ENCODE results near the gene DST.

The DST gene

DNA sequence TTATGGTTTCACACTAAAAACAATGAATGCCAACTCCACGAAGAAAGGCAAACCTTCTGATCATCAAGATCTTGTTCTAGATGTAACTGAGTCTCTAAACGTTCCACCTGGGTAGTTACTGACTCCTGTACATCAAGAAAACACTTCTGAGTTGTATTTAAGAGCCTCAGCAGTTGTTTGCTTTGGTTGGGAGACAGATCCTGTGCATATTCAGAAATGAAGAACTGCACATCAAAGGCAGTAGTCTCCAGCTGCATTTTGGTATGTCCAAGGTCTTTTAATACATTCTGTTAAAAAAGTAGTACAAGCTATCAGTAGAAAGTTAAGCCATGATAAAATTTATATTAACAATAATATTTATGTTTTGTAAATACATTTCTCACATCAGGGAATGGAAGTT is 41.3 kb downstream of the DST start:
- H3K4me1 Mint-ChIP-seq, result no peaks in the 10 kb centered on the region
- H3K36me3 Mint-ChIP-seq (ENCODE audit: low read depth), result peaks cover 32% of the 10 kb centered on the region
- no peak overlapping the region for H3K27ac Mint-ChIP-seq

DNA sequence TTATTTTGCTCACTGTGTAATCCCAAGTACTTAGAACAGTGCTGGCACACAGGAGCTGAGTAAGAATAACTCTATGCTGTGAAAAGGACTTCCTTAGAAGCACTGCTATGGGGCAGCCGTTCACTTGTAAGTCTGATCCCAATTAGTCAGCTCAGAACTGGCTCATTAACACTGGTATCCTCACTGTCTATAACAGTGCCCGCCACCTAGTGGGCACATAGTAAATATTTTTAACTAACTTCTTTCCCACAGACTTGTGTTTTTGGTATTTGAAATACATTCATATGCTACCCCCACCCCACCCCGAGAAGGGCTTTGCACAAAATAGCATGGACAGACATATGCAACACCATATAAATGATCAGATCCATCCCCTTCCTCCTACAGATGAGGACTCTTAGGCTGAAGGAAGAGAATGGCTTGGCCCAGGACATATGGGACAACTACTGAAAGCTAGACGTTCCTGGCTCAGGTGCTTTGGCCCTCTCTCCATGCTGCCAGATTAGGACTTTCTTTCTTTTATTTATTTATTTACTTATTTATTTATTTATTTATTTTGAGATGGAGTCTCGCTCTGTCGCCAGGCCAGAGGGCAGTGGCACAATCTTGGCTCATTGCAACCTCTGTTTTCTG is 47.1 kb downstream of the DST start:
- Mint-ChIP-seq H3K4me3 (no peak overlapping the region), H3K27ac (no peak overlapping the region)
- TF ChIP-seq, protein P1, sequence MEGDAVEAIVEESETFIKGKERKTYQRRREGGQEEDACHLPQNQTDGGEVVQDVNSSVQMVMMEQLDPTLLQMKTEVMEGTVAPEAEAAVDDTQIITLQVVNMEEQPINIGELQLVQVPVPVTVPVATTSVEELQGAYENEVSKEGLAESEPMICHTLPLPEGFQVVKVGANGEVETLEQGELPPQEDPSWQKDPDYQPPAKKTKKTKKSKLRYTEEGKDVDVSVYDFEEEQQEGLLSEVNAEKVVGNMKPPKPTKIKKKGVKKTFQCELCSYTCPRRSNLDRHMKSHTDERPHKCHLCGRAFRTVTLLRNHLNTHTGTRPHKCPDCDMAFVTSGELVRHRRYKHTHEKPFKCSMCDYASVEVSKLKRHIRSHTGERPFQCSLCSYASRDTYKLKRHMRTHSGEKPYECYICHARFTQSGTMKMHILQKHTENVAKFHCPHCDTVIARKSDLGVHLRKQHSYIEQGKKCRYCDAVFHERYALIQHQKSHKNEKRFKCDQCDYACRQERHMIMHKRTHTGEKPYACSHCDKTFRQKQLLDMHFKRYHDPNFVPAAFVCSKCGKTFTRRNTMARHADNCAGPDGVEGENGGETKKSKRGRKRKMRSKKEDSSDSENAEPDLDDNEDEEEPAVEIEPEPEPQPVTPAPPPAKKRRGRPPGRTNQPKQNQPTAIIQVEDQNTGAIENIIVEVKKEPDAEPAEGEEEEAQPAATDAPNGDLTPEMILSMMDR (IDR thresholded peaks at IDR 0.05), result peak; percentile 67

More for the DNA sequence above, 41.3 kb downstream of the DST start:
- no peaks in the 10 kb centered on the region for H3K9me3 Mint-ChIP-seq
- H3K4me3 Mint-ChIP-seq, result no peak overlapping the region
- no peak for DNase-seq
- H3K27me3 Mint-ChIP-seq (ENCODE audit: low read depth, poor library complexity), result no peaks in the 10 kb centered on the region
- TF ChIP-seq, protein P1 (IDR thresholded peaks at IDR 0.05), result no peak

DNA sequence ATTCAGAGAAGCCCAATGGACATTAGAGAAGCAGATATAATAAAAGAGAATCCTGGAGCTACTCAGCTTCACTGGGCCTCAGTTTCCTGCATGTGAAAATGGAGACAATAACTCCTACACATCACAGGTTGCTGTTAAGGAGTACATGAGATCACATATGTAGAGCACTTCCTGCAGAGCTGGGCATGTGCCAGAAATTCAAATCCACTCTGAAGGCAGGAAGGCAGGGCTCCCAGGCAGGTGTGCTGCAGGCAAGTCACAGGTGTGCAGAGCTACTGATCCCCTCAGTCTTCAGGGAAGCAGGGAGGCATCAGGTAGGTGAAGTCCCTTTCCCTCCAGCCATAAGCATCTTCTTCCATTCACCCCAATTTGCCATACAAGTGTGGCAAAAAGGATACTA is 48.0 kb downstream of the DST start:
- TF ChIP-seq, protein P1 (IDR thresholded peaks at IDR 0.05), result no peak

More for the DNA sequence above, 47.1 kb downstream of the DST start:
- peaks cover 15% of the 10 kb centered on the region for H3K36me3 Mint-ChIP-seq (ENCODE audit: low read depth)
- peak; percentile 32 for DNase-seq
- no peaks in the 10 kb centered on the region for H3K27me3 Mint-ChIP-seq (ENCODE audit: low read depth, poor library complexity)
- H3K4me1 Mint-ChIP-seq, result peaks cover 3% of the 10 kb centered on the region
- H3K9me3 Mint-ChIP-seq, result no peaks in the 10 kb centered on the region

DNA sequence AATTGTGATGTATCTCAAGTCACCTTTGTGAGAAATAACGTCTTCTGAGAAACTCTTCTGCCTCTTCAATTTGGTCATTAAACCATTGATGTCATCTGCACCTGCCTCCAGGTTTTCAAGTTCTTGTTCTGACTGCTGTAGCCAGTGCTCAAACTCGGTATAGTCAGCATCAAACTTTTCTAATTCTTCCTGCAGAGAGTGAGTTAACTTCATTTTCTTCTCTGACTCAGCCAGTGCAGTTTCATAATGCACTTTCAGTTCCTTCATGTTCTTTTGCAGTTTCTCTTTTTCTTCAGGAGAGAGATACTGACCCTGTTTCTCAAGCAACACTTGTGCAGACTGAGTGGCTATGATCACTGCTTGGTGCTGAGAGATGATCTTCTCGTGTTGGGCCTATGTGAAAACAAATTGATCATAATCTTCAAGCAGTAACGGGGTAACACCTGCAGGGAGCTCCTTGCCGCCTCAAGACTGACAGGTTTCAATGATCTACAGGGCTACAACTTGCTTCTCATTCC is 48.8 kb downstream of the DST start:
- Mint-ChIP-seq H3K4me3 (no peak overlapping the region), H3K27me3 (ENCODE audit: low read depth, poor library complexity) (no peaks in the 10 kb centered on the region), H3K36me3 (ENCODE audit: low read depth) (peaks cover 15% of the 10 kb centered on the region), H3K9me3 (no peaks in the 10 kb centered on the region), H3K4me1 (peaks cover 6% of the 10 kb centered on the region), H3K27ac (no peak overlapping the region)
- TF ChIP-seq, protein P1 (IDR thresholded peaks at IDR 0.05), result no peak
- DNase-seq, result no peak

More for the DNA sequence above, 48.0 kb downstream of the DST start:
- Mint-ChIP-seq H3K9me3 (no peaks in the 10 kb centered on the region), H3K4me1 (peaks cover 6% of the 10 kb centered on the region), H3K27ac (no peak overlapping the region), H3K27me3 (ENCODE audit: low read depth, poor library complexity) (no peaks in the 10 kb centered on the region), H3K4me3 (no peak overlapping the region), H3K36me3 (ENCODE audit: low read depth) (peaks cover 15% of the 10 kb centered on the region)
- DNase-seq, result no peak

DNA sequence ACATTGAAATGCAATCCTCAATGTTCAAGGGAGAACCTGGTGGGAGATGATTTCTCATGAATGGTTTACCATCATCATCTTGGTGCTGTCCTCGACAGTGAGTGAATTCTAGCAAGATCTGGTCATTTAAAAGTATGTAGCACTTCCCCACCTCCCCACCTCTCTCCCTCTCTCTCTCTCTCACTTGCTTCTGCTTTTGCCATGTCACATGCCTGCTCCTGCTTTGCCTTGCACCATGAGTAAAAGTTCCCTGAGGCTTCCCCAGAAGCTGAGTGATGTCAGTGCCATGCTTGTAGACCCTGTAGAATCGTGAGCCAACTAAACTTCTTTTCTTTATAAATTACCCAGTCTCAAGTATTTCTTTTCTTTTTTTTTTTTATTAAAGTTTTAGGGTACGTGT is 60.5 kb downstream of the DST start:
- Mint-ChIP-seq H3K36me3 (ENCODE audit: low read depth) (peaks cover 49% of the 10 kb centered on the region), H3K4me1 (no peaks in the 10 kb centered on the region)
- TF ChIP-seq, protein P1 (IDR thresholded peaks at IDR 0.05), result no peak

More for the DNA sequence above, 60.5 kb downstream of the DST start:
- peaks cover 8% of the 10 kb centered on the region for H3K9me3 Mint-ChIP-seq
- no peak overlapping the region for H3K4me3 Mint-ChIP-seq
- no peak overlapping the region for H3K27ac Mint-ChIP-seq
- no peaks in the 10 kb centered on the region for H3K27me3 Mint-ChIP-seq (ENCODE audit: low read depth, poor library complexity)
- no peak for DNase-seq
